ENCODE measurements around the gene IL1F10. TPM values are rescaled to one million over a fixed set of nuclear protein-coding genes. Genes with fewer than 3 reads are reported as not detected.

The IL1F10 gene
- total and polyA plus RNA-seq, 2 donors (not counting 3 experiments of a cell fraction or from before 2014, with no cell fraction given), result not detected

GRCh38 chr2:113057117-113057516, 10.7 kb upstream of the IL1F10 start:
- no peak overlapping the region for H3K4me2 ChIP-seq (ENCODE audit: insufficient read depth, low read length)
- H3K27me3 ChIP-seq (ENCODE audit: control insufficient read depth in 2 of 2, insufficient read depth in 2 of 2, low read length in 2 of 2), result no peaks in the 10 kb centered on the region
- no peak overlapping the region for H3K27ac ChIP-seq (ENCODE audit: insufficient read depth, low read depth, low read length)
- TF ChIP-seq MYC (IDR thresholded peaks at IDR 0.05; ENCODE audit: low read depth, low read length) (no peak), MAX (IDR thresholded peaks at IDR 0.05; ENCODE audit: insufficient read depth, insufficient read length) (no peak), FOS (IDR thresholded peaks at IDR 0.05; ENCODE audit: borderline replicate concordance, insufficient read depth, low read length) (no peak), EZH2 (IDR thresholded peaks at IDR 0.05; ENCODE audit: borderline replicate concordance, low read depth, low read length, severe bottlenecking) (no peak), JUN (IDR thresholded peaks at IDR 0.05; ENCODE audit: borderline replicate concordance, insufficient read depth, insufficient read length, low read depth) (no peak), POLR2A (IDR thresholded peaks at IDR 0.05; ENCODE audit: low read depth, low read length) (no peak), GATA2 (IDR thresholded peaks at IDR 0.05; ENCODE audit: insufficient read depth, insufficient read length, low read depth, low read length) (no peak), CTCF (IDR thresholded peaks at IDR 0.05; ENCODE audit: extremely low read depth in 1 of 2, insufficient read depth in 1 of 2, low read depth in 1 of 2, low read length in 2 of 2) (no peak), POLR2AphosphoS5 (IDR thresholded peaks at IDR 0.05; ENCODE audit: insufficient read depth, low read depth, low read length) (no peak)
- dilution Hi-C loops (cut with MboI; ENCODE audit: extremely low pct_ligation_motif_present, low sequenced_read_pairs), result no loop called here
- FAIRE-seq (no peak), DNase-seq (ENCODE audit: low read depth, low spot score) (no peak)
- H3K4me1 ChIP-seq (ENCODE audit: control insufficient read depth, extremely low read depth, insufficient read depth, low read length), result no peaks in the 10 kb centered on the region
- POLR2A ChIA-PET, result no interaction called here
- CTCF ChIA-PET, result no interaction called here
- no peaks in the 10 kb centered on the region for H3K79me2 ChIP-seq (ENCODE audit: control insufficient read depth, insufficient read depth, low read length)
- no peaks in the 10 kb centered on the region for H4K20me1 ChIP-seq (replicated peaks; ENCODE audit: control insufficient read depth, extremely low read depth, insufficient read depth, low read length)
- intact Hi-C loops (cut with micrococcal nuclease), result no loop called here
- no peak overlapping the region for H2AFZ ChIP-seq (ENCODE audit: low read depth, low read length)
- H3K9me1 ChIP-seq (replicated peaks; ENCODE audit: control insufficient read depth, extremely low read depth, insufficient read depth, low read length), result no peaks in the 10 kb centered on the region
- H3K36me3 ChIP-seq (ENCODE audit: control insufficient read depth in 2 of 2, extremely low read depth in 1 of 2, insufficient read depth in 2 of 2, low read length in 2 of 2), result no peaks in the 10 kb centered on the region
- H3K4me3 ChIP-seq (replicated peaks in 1 of 3; ENCODE audit: insufficient read depth in 1 of 3, low read depth in 1 of 3, low read length in 3 of 3), result no peak overlapping the region
- no peak overlapping the region for H3K9ac ChIP-seq (replicated peaks; ENCODE audit: extremely low read depth, insufficient read depth, low read length)
- BruUV-seq (replicated peaks), result no TSS peak
- H3K9me3 ChIP-seq (replicated peaks; ENCODE audit: control insufficient read depth, insufficient read depth, low read length), result no peaks in the 10 kb centered on the region

Data from endothelial cell of umbilical vein (primary cell).